ENCODE measurements around the gene AK8.
"Not testable (repeated sequence)": the region's sequence is repeated elsewhere in the genome, so short reads cannot be mapped to it uniquely, and the experiment has no call there.

Gene AK8

DNA sequence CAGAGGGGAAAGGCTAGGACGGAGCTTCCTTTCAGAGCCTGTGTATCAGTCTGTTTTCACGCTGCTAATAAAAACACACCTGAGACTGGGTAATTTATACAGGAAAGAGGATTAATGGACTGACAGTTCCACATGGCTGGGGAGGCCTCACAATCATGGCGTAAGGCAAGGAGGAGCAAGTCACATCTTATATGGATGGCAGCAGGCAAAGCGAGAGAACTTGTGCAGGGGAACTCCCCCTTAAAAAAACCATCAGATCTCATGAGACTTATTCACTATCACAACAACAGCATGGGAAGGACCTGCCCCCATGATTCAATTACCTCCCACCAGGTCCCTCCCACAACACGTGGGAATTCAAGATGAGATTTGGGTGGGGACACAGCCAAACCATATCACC lies 106.3 kb downstream of the AK8 start:
- H3K4me3 ChIP-seq (ENCODE audit: low read length); H3K9me3 ChIP-seq (ENCODE audit: insufficient read depth, low read depth, low read length); H3K36me3 ChIP-seq (ENCODE audit: insufficient read depth, low read depth, low read length); H3K9ac ChIP-seq (ENCODE audit: low read depth, low read length); H3K27ac ChIP-seq (ENCODE audit: low read length); H3K4me1 ChIP-seq (ENCODE audit: insufficient read depth, low read length): not testable (repeated sequence)
- peaks cover 26% of the 10 kb centered on the region for H3K27me3 ChIP-seq (ENCODE audit: insufficient read depth, low read length)

DNA sequence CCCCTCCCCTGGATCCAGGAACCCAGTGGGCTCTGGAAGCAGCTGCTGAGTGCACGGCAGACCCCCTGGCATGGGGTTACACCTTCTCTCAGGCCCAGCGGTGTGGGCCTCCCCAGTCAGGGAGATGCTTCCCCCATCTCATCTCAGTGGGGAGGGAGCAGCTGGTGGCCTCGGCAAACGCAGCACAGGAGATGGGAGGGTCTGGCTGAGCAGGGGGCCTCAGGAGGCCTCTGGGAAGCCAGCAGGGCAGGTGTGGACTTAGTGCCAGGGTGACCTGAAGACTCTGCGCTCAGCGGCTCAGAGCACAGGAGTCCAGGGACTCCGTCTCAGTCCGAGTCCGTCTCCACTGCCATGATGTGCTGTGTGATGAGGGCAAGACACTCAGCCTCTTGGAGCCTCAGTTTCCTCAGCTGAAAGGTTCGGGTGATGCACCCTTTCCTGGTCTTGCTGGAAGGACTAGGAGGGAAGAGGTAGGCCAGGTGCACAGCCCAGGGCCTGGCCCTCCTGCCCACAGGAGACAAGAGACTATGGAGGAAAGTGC lies 107.2 kb downstream of the AK8 start:
- Histone ChIP-seq H3K4me1 (ENCODE audit: insufficient read depth, low read length) (peaks cover 2% of the 10 kb centered on the region), H3K9ac (ENCODE audit: low read depth, low read length) (peak overlapping the region; percentile 86; the same call in 1 of the 2 replicates), H3K27ac (ENCODE audit: low read length) (peak overlapping the region; percentile 30), H3K9me3 (ENCODE audit: insufficient read depth, low read depth, low read length) (no peaks in the 10 kb centered on the region), H3K27me3 (ENCODE audit: insufficient read depth, low read length) (peaks cover 26% of the 10 kb centered on the region), H3K36me3 (ENCODE audit: insufficient read depth, low read depth, low read length) (no peaks in the 10 kb centered on the region), H3K4me3 (ENCODE audit: low read length) (peak overlapping the region; percentile 86; the same call in 1 of the 2 replicates)

- H3K36me3 ChIP-seq (ENCODE audit: insufficient read depth, low read depth, low read length): no peaks in the 10 kb centered on the region
- H3K4me1 ChIP-seq (ENCODE audit: insufficient read depth, low read length): peaks cover 2% of the 10 kb centered on the region
- peaks cover 26% of the 10 kb centered on the region for H3K27me3 ChIP-seq (ENCODE audit: insufficient read depth, low read length)
- no peaks in the 10 kb centered on the region for H3K9me3 ChIP-seq (ENCODE audit: insufficient read depth, low read depth, low read length)
- H3K27ac ChIP-seq (ENCODE audit: low read length): peak overlapping the region; percentile 30
- H3K4me3 ChIP-seq (ENCODE audit: low read length): peak overlapping the region; percentile 86
- peak overlapping the region; percentile 86 for H3K9ac ChIP-seq (ENCODE audit: low read depth, low read length)
These were observed 107.9 kb downstream of the AK8 start for GRCh38 chr9:132769906-132770769.

GRCh38 chr9:132768932-132769905 lies 108.9 kb downstream of the AK8 start:
- peak overlapping the region; percentile 86 for H3K4me3 ChIP-seq (ENCODE audit: low read length)
- peak overlapping the region; percentile 86; the same call in 1 of the 2 replicates for H3K9ac ChIP-seq (ENCODE audit: low read depth, low read length)
- no peaks in the 10 kb centered on the region for H3K9me3 ChIP-seq (ENCODE audit: insufficient read depth, low read depth, low read length)
- no peaks in the 10 kb centered on the region for H3K36me3 ChIP-seq (ENCODE audit: insufficient read depth, low read depth, low read length)
- H3K4me1 ChIP-seq (ENCODE audit: insufficient read depth, low read length): peaks cover 2% of the 10 kb centered on the region
- H3K27me3 ChIP-seq (ENCODE audit: insufficient read depth, low read length): peaks cover 26% of the 10 kb centered on the region
- H3K27ac ChIP-seq (ENCODE audit: low read length): peak overlapping the region; percentile 30

DNA sequence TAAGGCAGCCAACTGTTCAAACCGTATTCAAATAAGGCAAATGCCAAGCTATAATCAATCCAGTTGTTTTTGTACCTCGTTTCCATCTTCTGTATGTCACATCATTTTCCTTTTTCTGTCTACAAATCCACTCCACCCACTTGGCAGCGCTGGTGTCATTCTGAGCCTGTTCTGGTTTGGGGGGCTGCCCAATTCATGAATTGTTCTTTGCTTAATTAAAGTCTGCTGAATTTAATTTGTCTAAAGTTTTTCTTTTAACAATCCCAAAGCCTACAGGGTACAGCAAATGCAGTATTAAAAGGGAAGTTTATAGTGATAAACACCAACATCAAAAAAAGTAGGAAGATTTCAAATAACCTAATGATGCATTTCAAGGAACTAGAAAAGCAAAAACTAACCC lies 114.5 kb downstream of the AK8 start:
- Histone ChIP-seq H3K27ac (ENCODE audit: low read length) (no peak overlapping the region), H3K4me1 (ENCODE audit: insufficient read depth, low read length) (peaks cover under 1% of the 10 kb centered on the region), H3K27me3 (ENCODE audit: insufficient read depth, low read length) (peaks cover 2% of the 10 kb centered on the region; the same call in 1 of the 2 replicates), H3K36me3 (ENCODE audit: insufficient read depth, low read depth, low read length) (no peaks in the 10 kb centered on the region), H3K9ac (ENCODE audit: low read depth, low read length) (no peak overlapping the region), H3K4me3 (ENCODE audit: low read length) (no peak overlapping the region), H3K9me3 (ENCODE audit: insufficient read depth, low read depth, low read length) (no peaks in the 10 kb centered on the region)

DNA sequence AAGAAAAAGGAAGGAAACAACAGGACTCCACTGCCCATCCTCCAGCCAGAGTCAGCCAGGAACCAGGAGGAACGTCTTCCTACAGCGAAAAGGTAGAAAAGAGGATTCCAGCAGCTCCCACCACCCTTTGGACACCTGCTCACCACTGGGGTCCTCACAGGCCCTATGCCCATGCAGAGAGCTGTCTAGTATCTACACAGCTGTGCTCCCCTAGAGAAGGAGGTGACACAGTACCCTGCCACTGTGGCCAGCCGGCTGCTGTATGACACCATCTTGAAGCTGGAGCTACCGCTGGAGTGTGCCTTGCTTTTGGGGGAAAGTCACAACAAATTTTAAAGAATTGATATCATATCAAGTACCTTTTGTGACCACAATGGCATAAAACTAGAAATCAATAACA lies 115.2 kb downstream of the AK8 start:
- Histone ChIP-seq H3K27me3 (ENCODE audit: insufficient read depth, low read length) (no peaks in the 10 kb centered on the region), H3K27ac (ENCODE audit: low read length) (no peak overlapping the region), H3K4me3 (ENCODE audit: low read length) (no peak overlapping the region), H3K9me3 (ENCODE audit: insufficient read depth, low read depth, low read length) (no peaks in the 10 kb centered on the region), H3K9ac (ENCODE audit: low read depth, low read length) (no peak overlapping the region), H3K36me3 (ENCODE audit: insufficient read depth, low read depth, low read length) (no peaks in the 10 kb centered on the region), H3K4me1 (ENCODE audit: insufficient read depth, low read length) (no peaks in the 10 kb centered on the region)

DNA sequence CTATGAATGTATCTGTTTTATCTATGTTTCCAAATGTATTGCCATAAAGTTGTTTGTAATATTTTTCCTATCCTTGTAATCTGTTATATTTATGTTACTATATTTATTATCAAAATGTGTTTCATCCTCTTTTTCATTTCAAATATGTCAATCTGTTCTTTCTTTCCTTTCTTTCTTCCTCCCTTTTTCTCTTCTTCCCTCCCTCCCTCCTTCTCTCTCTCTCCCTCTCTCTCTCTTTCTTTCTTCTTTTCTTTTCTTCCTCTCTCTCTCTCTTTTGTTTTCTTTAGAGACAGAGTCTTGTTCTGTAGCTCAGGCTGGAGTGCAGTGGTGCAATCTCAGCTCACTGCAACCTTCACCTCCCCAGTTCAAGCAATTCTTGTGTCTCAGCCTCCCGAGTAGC lies 116.5 kb downstream of the AK8 start:
- H3K9ac ChIP-seq (ENCODE audit: low read depth, low read length): no peak overlapping the region
- no peak overlapping the region for H3K4me3 ChIP-seq (ENCODE audit: low read length)
- no peaks in the 10 kb centered on the region for H3K9me3 ChIP-seq (ENCODE audit: insufficient read depth, low read depth, low read length)
- H3K36me3 ChIP-seq (ENCODE audit: insufficient read depth, low read depth, low read length): no peaks in the 10 kb centered on the region
- H3K27me3 ChIP-seq (ENCODE audit: insufficient read depth, low read length): no peaks in the 10 kb centered on the region; the same call in 1 of the 2 replicates
- H3K27ac ChIP-seq (ENCODE audit: low read length): no peak overlapping the region
- no peaks in the 10 kb centered on the region for H3K4me1 ChIP-seq (ENCODE audit: insufficient read depth, low read length)

GRCh38 chr9:132760057-132760456 lies 118.0 kb downstream of the AK8 start:
- Histone ChIP-seq H3K9me3 (ENCODE audit: insufficient read depth, low read depth, low read length) (no peaks in the 10 kb centered on the region), H3K27me3 (ENCODE audit: insufficient read depth, low read length) (no peaks in the 10 kb centered on the region; the same call in 1 of the 2 replicates), H3K4me3 (ENCODE audit: low read length) (no peak overlapping the region), H3K27ac (ENCODE audit: low read length) (no peak overlapping the region), H3K9ac (ENCODE audit: low read depth, low read length) (no peak overlapping the region), H3K36me3 (ENCODE audit: insufficient read depth, low read depth, low read length) (no peaks in the 10 kb centered on the region), H3K4me1 (ENCODE audit: insufficient read depth, low read length) (no peaks in the 10 kb centered on the region)

DNA sequence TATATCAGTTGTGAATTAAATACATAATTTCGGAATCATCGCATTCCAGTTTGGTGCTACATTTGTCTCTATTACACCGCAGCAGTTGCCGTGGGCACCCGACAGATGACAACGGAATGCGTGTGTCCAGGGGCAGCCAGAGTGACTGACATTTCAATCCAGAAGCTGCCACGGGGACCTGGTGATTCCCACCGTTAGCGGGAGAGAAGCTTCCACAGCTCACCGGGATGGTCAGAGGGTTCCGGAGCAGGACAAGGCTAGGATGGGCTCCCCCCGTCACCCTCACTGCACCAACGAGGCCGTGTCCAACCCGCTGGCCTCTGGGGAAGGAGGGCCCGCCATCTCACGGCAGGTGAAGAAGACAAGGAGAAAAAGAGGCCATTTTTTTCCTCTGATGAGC lies 121.1 kb downstream of the AK8 start:
- Histone ChIP-seq H3K27ac (ENCODE audit: low read length) (no peak overlapping the region), H3K36me3 (ENCODE audit: insufficient read depth, low read depth, low read length) (no peaks in the 10 kb centered on the region), H3K4me1 (ENCODE audit: insufficient read depth, low read length) (no peaks in the 10 kb centered on the region), H3K9me3 (ENCODE audit: insufficient read depth, low read depth, low read length) (no peaks in the 10 kb centered on the region), H3K27me3 (ENCODE audit: insufficient read depth, low read length) (no peaks in the 10 kb centered on the region; the same call in 1 of the 2 replicates), H3K4me3 (ENCODE audit: low read length) (no peak overlapping the region), H3K9ac (ENCODE audit: low read depth, low read length) (no peak overlapping the region)

- no peak overlapping the region for H3K4me3 ChIP-seq (ENCODE audit: low read length)
- H3K36me3 ChIP-seq (ENCODE audit: insufficient read depth, low read depth, low read length): no peaks in the 10 kb centered on the region
- H3K9me3 ChIP-seq (ENCODE audit: insufficient read depth, low read depth, low read length): no peaks in the 10 kb centered on the region
- H3K27me3 ChIP-seq (ENCODE audit: insufficient read depth, low read length): no peaks in the 10 kb centered on the region; the same call in 1 of the 2 replicates
- no peak overlapping the region for H3K27ac ChIP-seq (ENCODE audit: low read length)
- no peaks in the 10 kb centered on the region for H3K4me1 ChIP-seq (ENCODE audit: insufficient read depth, low read length)
- no peak overlapping the region for H3K9ac ChIP-seq (ENCODE audit: low read depth, low read length)
These were observed 121.8 kb downstream of the AK8 start for GRCh38 chr9:132756214-132756845.

- no peaks in the 10 kb centered on the region for H3K9me3 ChIP-seq (ENCODE audit: insufficient read depth, low read depth, low read length)
- H3K9ac ChIP-seq (ENCODE audit: low read depth, low read length): no peak overlapping the region
- H3K4me3 ChIP-seq (ENCODE audit: low read length): no peak overlapping the region
- H3K27me3 ChIP-seq (ENCODE audit: insufficient read depth, low read length): no peaks in the 10 kb centered on the region; the same call in 1 of the 2 replicates
- no peaks in the 10 kb centered on the region for H3K4me1 ChIP-seq (ENCODE audit: insufficient read depth, low read length)
- no peak overlapping the region for H3K27ac ChIP-seq (ENCODE audit: low read length)
- no peaks in the 10 kb centered on the region for H3K36me3 ChIP-seq (ENCODE audit: insufficient read depth, low read depth, low read length)
These were observed 123.0 kb downstream of the AK8 start for GRCh38 chr9:132755096-132755495.
